GM23338 (cell line): ENCODE measurements around the gene TM2D1.

ENCODE experiments used
- CREB1 ChIP-seq: fragments of 250-450 bp; sonication (Bioruptor Pico); IDR thresholded peaks from 2 replicates; pipeline ENCODE4 v1.5.0; 2020; ENCODE audit warnings: low read depth, mild to moderate bottlenecking, moderate library complexity
- CTCF ChIP-seq, 2 experiments: fragments of 200-600 bp in 1 of 2; sonication (generic) in 1 of 2; conservative IDR thresholded peaks; 2 replicates each; pipeline versions ENCODE4 v1.5.1 to v1.6.1; 2016 to 2017; ENCODE audit warnings: antibody characterized with exemption in 2 of 2, low read depth in 2 of 2, mild to moderate bottlenecking in 2 of 2, moderate library complexity in 1 of 2
- ETS1 ChIP-seq: IDR thresholded peaks from 2 replicates; pipeline ENCODE4 v1.6.1; 2016; ENCODE audit warnings: antibody characterized with exemption
- EZH2 ChIP-seq: fragments of 200-600 bp; sonication (generic); IDR thresholded peaks from one replicate; pipeline ENCODE4 v1.8.0; 2017; ENCODE audit warnings: antibody characterized with exemption, mild to moderate bottlenecking, low read depth; ENCODE audit not compliant: unreplicated experiment
- EZH2phosphoT487 ChIP-seq: fragments of 200-600 bp; sonication (generic); IDR thresholded peaks from one replicate; pipeline ENCODE4 v1.8.1; 2018; ENCODE audit warnings: antibody characterized with exemption; ENCODE audit not compliant: unreplicated experiment
- JUNB ChIP-seq: IDR thresholded peaks from one replicate; pipeline ENCODE4 v1.6.1; 2016; ENCODE audit warnings: antibody characterized with exemption; ENCODE audit not compliant: unreplicated experiment
- NANOG ChIP-seq: IDR thresholded peaks from 2 replicates; pipeline ENCODE4 v1.6.1; 2016; ENCODE audit warnings: antibody characterized with exemption, borderline replicate concordance
- POLR2AphosphoS5 ChIP-seq: IDR thresholded peaks from 2 replicates; pipeline ENCODE4 v1.6.1; 2016; ENCODE audit warnings: antibody characterized with exemption, low read depth
- REST ChIP-seq: IDR thresholded peaks from one replicate; pipeline ENCODE4 v1.6.1; 2018; ENCODE audit warnings: antibody characterized with exemption; ENCODE audit not compliant: unreplicated experiment
- STAT1 ChIP-seq: IDR thresholded peaks from one replicate; pipeline ENCODE4 v1.6.1; 2016; ENCODE audit warnings: antibody characterized with exemption; ENCODE audit not compliant: unreplicated experiment
- ZNF331 ChIP-seq: fragments of 250-450 bp; sonication (Bioruptor Pico); IDR thresholded peaks from 2 replicates; pipeline ENCODE4 v1.5.0; 2020; ENCODE audit warnings: low read depth, mild to moderate bottlenecking, moderate library complexity
- TF ChIP-seq, protein P1 (sequence below): fragments of 250-450 bp; sonication (Bioruptor Pico); IDR thresholded peaks from 2 replicates; pipeline ENCODE4 v1.5.0; 2020; ENCODE audit warnings: mild to moderate bottlenecking, moderate library complexity

DNA sequence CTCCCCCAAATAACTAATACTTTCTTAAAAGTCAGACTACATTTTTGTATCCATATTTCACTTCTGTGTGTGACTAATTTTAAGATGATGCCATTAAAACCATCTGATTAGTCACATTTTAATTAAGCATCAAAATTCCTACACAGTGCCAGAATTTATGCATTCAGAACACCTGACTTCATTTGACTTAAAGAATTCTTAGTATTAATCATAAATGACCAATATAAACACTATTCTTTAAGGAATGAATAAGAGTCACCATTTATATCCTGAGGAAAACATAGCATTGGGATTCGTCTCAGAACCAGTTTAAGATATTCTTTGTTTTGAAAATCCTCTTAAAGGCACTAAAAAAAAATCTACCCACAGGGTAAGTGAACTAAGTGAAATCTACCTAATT is 37.0 kb downstream of the TM2D1 start:
- TF ChIP-seq CTCF (conservative IDR thresholded peaks at IDR 0.05; ENCODE audit: low read depth in 2 of 2) (no peak), EZH2 (no peak), JUNB (no peak), EZH2phosphoT487 (no peak), POLR2AphosphoS5 (no peak), REST (no peak), CREB1 (CRISPR knock-in tag) (no peak), ETS1 (no peak), ZNF331 (no peak), NANOG (no peak), STAT1 (no peak)
- TF ChIP-seq, protein P1, sequence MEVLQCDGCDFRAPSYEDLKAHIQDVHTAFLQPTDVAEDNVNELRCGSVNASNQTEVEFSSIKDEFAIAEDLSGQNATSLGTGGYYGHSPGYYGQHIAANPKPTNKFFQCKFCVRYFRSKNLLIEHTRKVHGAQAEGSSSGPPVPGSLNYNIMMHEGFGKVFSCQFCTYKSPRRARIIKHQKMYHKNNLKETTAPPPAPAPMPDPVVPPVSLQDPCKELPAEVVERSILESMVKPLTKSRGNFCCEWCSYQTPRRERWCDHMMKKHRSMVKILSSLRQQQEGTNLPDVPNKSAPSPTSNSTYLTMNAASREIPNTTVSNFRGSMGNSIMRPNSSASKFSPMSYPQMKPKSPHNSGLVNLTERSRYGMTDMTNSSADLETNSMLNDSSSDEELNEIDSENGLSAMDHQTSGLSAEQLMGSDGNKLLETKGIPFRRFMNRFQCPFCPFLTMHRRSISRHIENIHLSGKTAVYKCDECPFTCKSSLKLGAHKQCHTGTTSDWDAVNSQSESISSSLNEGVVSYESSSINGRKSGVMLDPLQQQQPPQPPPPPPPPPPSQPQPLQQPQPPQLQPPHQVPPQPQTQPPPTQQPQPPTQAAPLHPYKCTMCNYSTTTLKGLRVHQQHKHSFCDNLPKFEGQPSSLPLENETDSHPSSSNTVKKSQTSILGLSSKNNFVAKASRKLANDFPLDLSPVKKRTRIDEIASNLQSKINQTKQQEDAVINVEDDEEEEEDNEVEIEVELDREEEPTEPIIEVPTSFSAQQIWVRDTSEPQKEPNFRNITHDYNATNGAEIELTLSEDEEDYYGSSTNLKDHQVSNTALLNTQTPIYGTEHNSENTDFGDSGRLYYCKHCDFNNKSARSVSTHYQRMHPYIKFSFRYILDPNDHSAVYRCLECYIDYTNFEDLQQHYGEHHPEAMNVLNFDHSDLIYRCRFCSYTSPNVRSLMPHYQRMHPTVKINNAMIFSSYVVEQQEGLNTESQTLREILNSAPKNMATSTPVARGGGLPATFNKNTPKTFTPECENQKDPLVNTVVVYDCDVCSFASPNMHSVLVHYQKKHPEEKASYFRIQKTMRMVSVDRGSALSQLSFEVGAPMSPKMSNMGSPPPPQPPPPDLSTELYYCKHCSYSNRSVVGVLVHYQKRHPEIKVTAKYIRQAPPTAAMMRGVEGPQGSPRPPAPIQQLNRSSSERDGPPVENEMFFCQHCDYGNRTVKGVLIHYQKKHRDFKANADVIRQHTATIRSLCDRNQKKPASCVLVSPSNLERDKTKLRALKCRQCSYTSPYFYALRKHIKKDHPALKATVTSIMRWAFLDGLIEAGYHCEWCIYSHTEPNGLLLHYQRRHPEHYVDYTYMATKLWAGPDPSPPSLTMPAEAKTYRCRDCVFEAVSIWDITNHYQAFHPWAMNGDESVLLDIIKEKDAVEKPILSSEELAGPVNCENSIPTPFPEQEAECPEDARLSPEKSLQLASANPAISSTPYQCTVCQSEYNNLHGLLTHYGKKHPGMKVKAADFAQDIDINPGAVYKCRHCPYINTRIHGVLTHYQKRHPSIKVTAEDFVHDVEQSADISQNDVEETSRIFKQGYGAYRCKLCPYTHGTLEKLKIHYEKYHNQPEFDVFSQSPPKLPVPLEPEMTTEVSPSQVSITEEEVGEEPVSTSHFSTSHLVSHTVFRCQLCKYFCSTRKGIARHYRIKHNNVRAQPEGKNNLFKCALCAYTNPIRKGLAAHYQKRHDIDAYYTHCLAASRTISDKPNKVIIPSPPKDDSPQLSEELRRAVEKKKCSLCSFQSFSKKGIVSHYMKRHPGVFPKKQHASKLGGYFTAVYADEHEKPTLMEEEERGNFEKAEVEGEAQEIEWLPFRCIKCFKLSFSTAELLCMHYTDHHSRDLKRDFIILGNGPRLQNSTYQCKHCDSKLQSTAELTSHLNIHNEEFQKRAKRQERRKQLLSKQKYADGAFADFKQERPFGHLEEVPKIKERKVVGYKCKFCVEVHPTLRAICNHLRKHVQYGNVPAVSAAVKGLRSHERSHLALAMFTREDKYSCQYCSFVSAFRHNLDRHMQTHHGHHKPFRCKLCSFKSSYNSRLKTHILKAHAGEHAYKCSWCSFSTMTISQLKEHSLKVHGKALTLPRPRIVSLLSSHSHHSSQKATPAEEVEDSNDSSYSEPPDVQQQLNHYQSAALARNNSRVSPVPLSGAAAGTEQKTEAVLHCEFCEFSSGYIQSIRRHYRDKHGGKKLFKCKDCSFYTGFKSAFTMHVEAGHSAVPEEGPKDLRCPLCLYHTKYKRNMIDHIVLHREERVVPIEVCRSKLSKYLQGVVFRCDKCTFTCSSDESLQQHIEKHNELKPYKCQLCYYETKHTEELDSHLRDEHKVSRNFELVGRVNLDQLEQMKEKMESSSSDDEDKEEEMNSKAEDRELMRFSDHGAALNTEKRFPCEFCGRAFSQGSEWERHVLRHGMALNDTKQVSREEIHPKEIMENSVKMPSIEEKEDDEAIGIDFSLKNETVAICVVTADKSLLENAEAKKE (CRISPR knock-in tag): no peak
